Heart right ventricle (tissue), 16 donors: Measurements from ENCODE around the gene IGSF8. TPM values are rescaled to one million over a fixed set of nuclear protein-coding genes. Genes with fewer than 3 reads are reported as not detected.
"Not testable (repeated sequence)": the region's sequence is repeated elsewhere in the genome, so short reads cannot be mapped to it uniquely, and the experiment has no call there.

Source experiments
- ATAC-seq, 8 donors: fragments of 200-7000 bp; cut with Tn5 transposase; one replicate each; pipeline ENCODE4 v1.9.1; 2020; ENCODE audit warnings: mild to moderate bottlenecking in 8 of 8, moderate library complexity in 8 of 8, moderate number of reproducible peaks in 1 of 8
- DNase-seq, 2 donors: peaks; one replicate each; pipeline ENCODE4 v3.0.0-alpha.2; 2020
- H3K27ac ChIP-seq, 10 donors: fragments of 200-600 bp; sonication (generic) in 2 of 10; one replicate each; pipeline versions ENCODE4 v1.5.0 to v1.8.0; 2020 to 2022; ENCODE audit warnings: mild to moderate bottlenecking in 3 of 10
- H3K27me3 ChIP-seq, 7 donors: fragments of 200-600 bp; one replicate each; pipeline ENCODE4 v1.8.0; 2021 to 2022; ENCODE audit warnings: mild to moderate bottlenecking in 2 of 7
- H3K36me3 ChIP-seq, 9 donors: fragments of 200-600 bp; sonication (generic) in 1 of 9; one replicate each; pipeline versions ENCODE4 v1.5.0 to v1.8.0; 2020 to 2022; ENCODE audit warnings: mild to moderate bottlenecking in 2 of 9
- H3K4me1 ChIP-seq, 9 donors: fragments of 200-600 bp; sonication (generic) in 1 of 9; one replicate each; pipeline versions ENCODE4 v1.5.0 to v1.8.0; 2020 to 2022; ENCODE audit warnings: mild to moderate bottlenecking in 4 of 9
- H3K4me3 ChIP-seq, 10 donors: fragments of 200-600 bp; sonication (generic) in 2 of 10; one replicate each; pipeline versions ENCODE4 v1.5.0 to v1.8.0; 2020 to 2022; ENCODE audit warnings: mild to moderate bottlenecking in 7 of 10, moderate library complexity in 2 of 10
- H3K9me3 ChIP-seq, 11 donors: fragments of 200-600 bp in 10 of 11; sonication (generic) in 2 of 11; one replicate each; pipeline versions ENCODE4 v1.5.0 to v1.8.0; 2013 to 2022; ENCODE audit warnings: mild to moderate bottlenecking in 2 of 11, control low read depth in 1 of 11, moderate library complexity in 1 of 11
- WGBS, 2 donors: extraction: QIAGEN DNeasy Blood & Tissue Kit; methylation state at CpG; one replicate each; pipeline ENCODE4 v1.1.7; 2013; ENCODE audit warnings: inconsistent platforms in 1 of 2; 5-methylcytosine and 5-hydroxymethylcytosine counted together
- intact Hi-C, 10 donors: fragments of 100-400 bp; cut with DNase I; formaldehyde crosslinking; loops; one replicate each; pipeline versions ENCODE4 v1.11.1 to v1.14.2; 2022
- polyA plus RNA-seq, 2 donors: library from polyadenylated mRNA; stranded (reverse); fragments of 200-250 nt; gene quantifications; one replicate each; pipeline ENCODE4 v1.2.3, GENCODE V29; 2013
- total RNA-seq, 10 donors: library from RNA; stranded (reverse); fragmentation: NEBNext Ultra II Directional in 3 of 10; extraction: Animal tissue kit (Norgen Biotek cat#: 25700) in 3 of 10; gene quantifications; one replicate each; pipeline versions ENCODE4 v1.2.1 to v1.2.4, GENCODE V29; 2021 to 2023
- TF ChIP-seq, protein P1 (sequence below), 9 donors: fragments of 200-600 bp; sonication (generic) in 2 of 9; IDR thresholded peaks; one replicate each; pipeline versions ENCODE4 v1.5.0 to v1.8.0; 2021 to 2022; ENCODE audit warnings: antibody characterized with exemption in 9 of 9, mild to moderate bottlenecking in 5 of 9, moderate library complexity in 1 of 9
- donor health status: Arrhythmogenic right ventricular cardiomyopathy.
- donor health status: ischemic (EF 13 %, LVEDD 7.1; RV severe dilation, severe dysfunction).
- donor health status: healthy with polysubstance abuse.
- donor health status: DM: no; HTN: yes; CAD: no.
- donor health status: DM: no; HTN: no; CAD: no.
- donor health status: ischemic (EF 25% LVEDD 6.9; RV normal size, moderate dysfunction).
- donor health status: ischemic (EF 25% LVEDD 5.7; RV mildly dilated, moderate dysfunction).
- donor health status: healthy.
- donor health status: DM: yes; HTN: yes; CAD: no.
- donor health status: Ischemic cardiomyopathy.
- donor health status: ischemic (EF 35%, LVEDD 5.7; RV mildly dilated, moderate dysfunction).
- donor health status: nonischemic (EF 11% LVEDD 7.7; RV severe dilation, severe dysfunction).
- donor health status: DM: yes; HTN: yes; CAD: no.
- donor health status: PGD.
- donor health status: ischemic (EF 29% LVEDD 5.4; RV normal size, mild dysfunction).
- donor health status: nonischemic (EF 23%, LVEDD 6.1; RV moderate dilation, normal function).

Gene IGSF8
- total and polyA plus RNA-seq, 12 donors, result 13.4 to 42.2 (median 20.6) TPM

DNA sequence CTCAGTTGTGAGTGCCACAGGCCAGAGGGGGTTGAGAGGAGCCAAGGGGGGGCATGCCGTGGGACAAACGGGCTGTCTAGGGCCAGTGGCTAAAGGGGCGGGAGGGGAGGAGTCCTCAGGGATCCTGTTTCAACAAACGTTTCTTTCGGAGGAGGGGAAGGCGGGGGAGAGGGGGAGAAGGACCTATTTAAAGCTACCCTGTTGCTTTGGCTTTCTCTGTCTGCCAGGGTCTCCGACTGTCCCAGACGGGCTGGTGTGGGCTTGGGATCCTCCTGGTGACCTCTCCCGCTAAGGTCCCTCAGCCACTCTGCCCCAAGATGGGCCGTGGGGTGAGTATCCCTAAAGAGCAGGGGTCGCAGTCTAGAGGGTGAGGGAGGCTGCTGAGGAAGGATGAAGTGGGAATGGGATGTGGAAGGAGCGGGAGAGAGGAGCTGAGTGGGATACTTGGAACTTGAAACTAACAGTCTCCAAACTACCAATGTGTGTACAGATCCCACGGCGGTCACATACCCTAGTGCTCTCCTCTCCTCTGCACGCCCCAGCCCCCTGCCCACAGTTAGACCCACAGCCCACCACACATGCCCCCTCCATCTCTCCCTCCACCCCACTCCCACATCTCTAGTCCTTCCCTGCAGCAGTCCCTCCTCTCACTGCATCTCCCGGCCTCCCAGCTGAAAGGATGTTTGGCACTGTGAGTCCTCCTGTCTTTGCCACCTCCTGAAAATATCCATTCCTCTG, 17.3 kb upstream of the IGSF8 start, which contains the start of gene ATP1A2:
TSS of gene ATP1A2 (plus strand) at position 215 of the 738 bp plus-strand sequence. CDS start at position 318, 103 bp downstream.
- Histone ChIP-seq H3K9me3 (no peaks in the 10 kb centered on the region), H3K27me3 (no peaks in the 10 kb centered on the region), H3K4me3 (peak within 1 kb of the TSS; percentile 25 to 68 (median 54)), H3K27ac (peak within 1 kb of the TSS; percentile 44 to 91 (median 80)), H3K4me1 (peaks cover 7 to 65% (median 42%) of the 10 kb centered on the region in 9 donors), H3K36me3 (peaks cover 0 to 9% (median 0%) of the 10 kb centered on the region in 9 donors)
- intact Hi-C loops, result loop anchor here in 1 of 10 donors (5.0 kb wide), 1 partner anchor 77 kb away; the partner anchor contains the start of gene CASQ1
- DNase-seq (peak; percentile 60 to 84), ATAC-seq (peak; percentile 46 to 80 (median 69))
- 19 to 28% methylated on average over 16 of the region's 16 CpGs for WGBS, 2 donors
- TF ChIP-seq, protein P1, sequence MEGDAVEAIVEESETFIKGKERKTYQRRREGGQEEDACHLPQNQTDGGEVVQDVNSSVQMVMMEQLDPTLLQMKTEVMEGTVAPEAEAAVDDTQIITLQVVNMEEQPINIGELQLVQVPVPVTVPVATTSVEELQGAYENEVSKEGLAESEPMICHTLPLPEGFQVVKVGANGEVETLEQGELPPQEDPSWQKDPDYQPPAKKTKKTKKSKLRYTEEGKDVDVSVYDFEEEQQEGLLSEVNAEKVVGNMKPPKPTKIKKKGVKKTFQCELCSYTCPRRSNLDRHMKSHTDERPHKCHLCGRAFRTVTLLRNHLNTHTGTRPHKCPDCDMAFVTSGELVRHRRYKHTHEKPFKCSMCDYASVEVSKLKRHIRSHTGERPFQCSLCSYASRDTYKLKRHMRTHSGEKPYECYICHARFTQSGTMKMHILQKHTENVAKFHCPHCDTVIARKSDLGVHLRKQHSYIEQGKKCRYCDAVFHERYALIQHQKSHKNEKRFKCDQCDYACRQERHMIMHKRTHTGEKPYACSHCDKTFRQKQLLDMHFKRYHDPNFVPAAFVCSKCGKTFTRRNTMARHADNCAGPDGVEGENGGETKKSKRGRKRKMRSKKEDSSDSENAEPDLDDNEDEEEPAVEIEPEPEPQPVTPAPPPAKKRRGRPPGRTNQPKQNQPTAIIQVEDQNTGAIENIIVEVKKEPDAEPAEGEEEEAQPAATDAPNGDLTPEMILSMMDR (IDR thresholded peaks at IDR 0.05), result no peak

DNA sequence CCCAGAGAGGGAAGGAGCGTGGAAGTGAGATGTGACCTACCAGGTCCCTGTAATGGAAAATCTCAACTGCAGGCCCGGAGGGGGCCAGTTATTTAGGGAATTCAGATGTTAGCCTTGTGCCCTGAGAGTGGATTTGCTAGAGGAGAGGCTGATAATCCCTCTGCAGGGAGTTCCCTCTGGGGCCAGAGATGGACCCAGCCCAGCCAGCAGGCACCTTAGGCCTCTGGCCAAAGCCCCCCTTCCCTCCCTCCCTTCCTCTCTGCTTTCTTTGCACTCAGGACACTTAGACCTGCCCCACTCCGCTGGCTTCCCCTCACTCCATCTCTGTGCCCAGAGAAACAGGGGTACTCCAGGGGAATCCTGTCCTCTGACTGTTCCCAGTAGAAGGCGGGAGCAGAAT, 15.7 kb upstream of the IGSF8 start:
- TF ChIP-seq, protein P1 (IDR thresholded peaks at IDR 0.05), result no peak
- Histone ChIP-seq H3K27me3 (no peaks in the 10 kb centered on the region), H3K9me3 (no peaks in the 10 kb centered on the region), H3K4me1 (peaks cover 7 to 58% (median 33%) of the 10 kb centered on the region in 9 donors), H3K27ac (peak overlapping the region; percentile 26 to 91 (median 80)), H3K4me3 (no peak overlapping the region), H3K36me3 (peaks cover 0 to 8% (median 0%) of the 10 kb centered on the region in 9 donors)
- intact Hi-C loops, result no loop called here
- peak; percentile 47 to 59 for DNase-seq
- ATAC-seq, result peak; percentile 13 to 48 (median 26)
- WGBS, 2 donors, result 53 to 58% methylated on average over 4 of the region's 4 CpGs

- DNase-seq (no peak), ATAC-seq (no peak)
- Histone ChIP-seq H3K36me3 (peaks cover 0 to 2% (median 0%) of the 10 kb centered on the region in 9 donors), H3K4me1 (peaks cover 7 to 53% (median 27%) of the 10 kb centered on the region in 9 donors), H3K27ac (peak overlapping the region in 9 of 10 donors; percentile 17 to 91 (median 84)), H3K27me3 (no peaks in the 10 kb centered on the region), H3K9me3 (no peaks in the 10 kb centered on the region), H3K4me3 (no peak overlapping the region)
- intact Hi-C loops, result no loop called here
- TF ChIP-seq, protein P1 (IDR thresholded peaks at IDR 0.05), result peak in 2 of 9 donors; percentile 5 to 10
- WGBS, 2 donors, result 64 to 73% methylated on average over 8 of the region's 8 CpGs
Measured at GRCh38 chr1:160113407-160113806, 15.0 kb upstream of the IGSF8 start.

- Histone ChIP-seq H3K4me3 (no peak overlapping the region), H3K27me3 (no peaks in the 10 kb centered on the region), H3K36me3 (no peaks in the 10 kb centered on the region), H3K9me3 (no peaks in the 10 kb centered on the region), H3K4me1 (peaks cover 7 to 48% (median 24%) of the 10 kb centered on the region in 9 donors), H3K27ac (peak overlapping the region in 7 of 10 donors; percentile 27 to 88 (median 32))
- WGBS, 2 donors, result 63 to 65% methylated on average over 12 of the region's 12 CpGs
- ATAC-seq (peak in 6 of 8 donors; percentile 3 to 38 (median 14)), DNase-seq (peak in 1 of 2 donors; percentile 69)
- TF ChIP-seq, protein P1 (IDR thresholded peaks at IDR 0.05), result no peak
- intact Hi-C loops, result no loop called here
Measured at GRCh38 chr1:160112357-160112756, 13.9 kb upstream of the IGSF8 start.

DNA sequence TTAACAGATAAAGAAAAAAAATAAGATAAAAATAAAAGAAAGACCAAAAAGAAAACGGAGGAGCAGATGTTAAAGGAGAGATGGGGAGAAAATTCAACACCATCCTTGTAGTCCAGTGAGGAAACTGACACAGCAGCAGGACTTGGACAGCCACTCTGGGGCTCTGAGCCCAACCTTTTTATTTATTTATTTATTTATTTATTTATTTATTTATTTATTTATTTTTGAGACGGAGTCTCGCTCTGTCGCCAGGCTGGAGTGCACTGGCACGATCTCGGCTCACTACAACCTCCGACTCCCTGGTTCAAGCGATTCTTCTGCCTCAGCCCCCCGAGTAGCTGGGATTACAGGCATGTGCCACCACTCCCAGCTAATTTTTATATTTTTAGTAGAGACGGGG, 13.0 kb upstream of the IGSF8 start:
- ATAC-seq, H3K9me3 ChIP-seq, H3K36me3 ChIP-seq, DNase-seq, H3K27me3 ChIP-seq, H3K4me3 ChIP-seq, intact Hi-C loops: not testable (repeated sequence)
- WGBS, 2 donors, result 89 to 90% methylated on average over 10 of the region's 10 CpGs
- Histone ChIP-seq H3K4me1 (peaks cover 7 to 45% (median 24%) of the 10 kb centered on the region in 9 donors), H3K27ac (peak overlapping the region in 6 of 10 donors; percentile 27 to 88 (median 31))
